Right lobe of liver (tissue), 4 donors: ENCODE results near the gene DISP3.

Experiments
- CTCF ChIP-seq, 4 donors: fragments of 200-600 bp in 3 of 4; fragments of 450-650 bp in 1 of 4; IDR thresholded peaks; one replicate each; pipeline versions ENCODE4 v1.5.1 to v1.8.0; 2016 to 2022; ENCODE audit warnings: antibody characterized with exemption in 4 of 4, mild to moderate bottlenecking in 2 of 4
- POLR2A ChIP-seq: fragments of 450-650 bp; IDR thresholded peaks from one replicate; pipeline ENCODE4 v1.6.1; 2017; ENCODE audit warnings: antibody characterized with exemption, mild to moderate bottlenecking
- donor health status: DM: no; HTN: no; CAD: no.
- donor health status: DM: no; HTN: no; CAD: no.
- donor health status: DM: no; HTN: yes; CAD: no.

- TF ChIP-seq POLR2A (no peak), CTCF (IDR thresholded peaks at IDR 0.05) (no peak)
Measured at GRCh38 chr1:11507309-11507708, 28.4 kb downstream of the DISP3 start.
